ENCODE data around the gene EEFSEC. TPM values are rescaled to one million over a fixed set of nuclear protein-coding genes. Genes with fewer than 3 reads are reported as not detected.

EEFSEC gene
- polyA plus RNA-seq, 1 donor: 17.1 TPM

DNA sequence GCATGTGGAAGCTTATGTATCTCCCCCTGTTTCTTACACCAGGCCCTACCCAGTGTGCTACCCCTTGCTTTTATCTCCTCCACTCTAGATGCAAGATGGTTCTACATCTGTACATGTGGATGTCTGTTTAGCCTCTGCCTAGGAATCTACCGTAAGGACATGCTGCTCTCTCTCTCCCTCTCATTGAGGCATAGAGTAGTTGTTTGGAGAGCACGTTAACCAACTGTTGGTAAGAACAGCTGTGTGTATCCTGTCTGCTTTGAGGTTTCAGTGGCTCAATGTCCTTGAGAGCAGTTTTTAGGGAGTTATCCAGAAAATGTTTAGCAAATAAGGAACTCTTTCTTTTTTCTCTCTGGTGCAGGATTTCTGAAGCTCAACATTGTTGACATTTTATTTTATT is 160.7 kb downstream of the EEFSEC start:
- no peak for DNase-seq (ENCODE audit: low read depth)

DNA sequence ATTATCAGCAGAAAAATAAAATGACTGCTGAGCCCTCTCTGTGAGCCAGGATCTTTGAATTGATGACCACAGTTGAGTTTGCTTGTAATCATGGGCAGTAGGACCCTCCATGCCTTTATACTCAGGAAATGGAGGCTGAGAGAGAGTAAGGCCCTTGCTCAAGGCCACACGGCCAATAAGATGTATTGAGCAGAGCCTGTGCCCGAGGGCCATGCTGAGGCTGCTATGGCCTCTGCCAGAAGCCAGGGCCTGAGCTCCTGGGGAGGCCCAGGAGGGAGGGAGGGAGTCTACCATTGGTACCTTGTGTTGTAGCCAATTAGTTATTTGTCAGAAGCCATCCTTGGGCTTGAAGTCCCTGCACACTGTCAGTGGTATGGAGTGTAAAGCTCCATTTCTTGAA is 162.0 kb downstream of the EEFSEC start:
- DNase-seq (ENCODE audit: low read depth): no peak

DNA sequence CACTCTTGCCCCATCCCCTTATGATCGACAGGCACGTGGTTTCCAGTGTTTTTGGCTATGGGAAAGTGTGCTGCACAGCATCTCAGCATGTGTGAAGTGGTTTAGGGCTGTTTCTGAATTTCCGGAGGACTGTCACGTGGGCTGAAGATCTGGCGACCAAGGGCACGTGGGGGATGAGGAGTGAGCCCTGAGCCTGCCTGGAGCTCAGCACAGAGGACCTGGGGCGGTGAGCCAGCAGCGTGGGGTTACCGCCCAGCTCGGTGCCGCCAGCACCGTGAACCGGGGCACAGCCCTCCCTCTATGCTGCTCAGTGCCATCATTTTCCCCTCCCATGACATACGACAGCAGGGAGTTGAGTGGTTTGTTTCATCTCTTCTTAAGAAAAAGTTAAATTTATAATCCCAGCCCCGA is 163.2 kb downstream of the EEFSEC start:
- DNase-seq (ENCODE audit: low read depth): no peak

DNA sequence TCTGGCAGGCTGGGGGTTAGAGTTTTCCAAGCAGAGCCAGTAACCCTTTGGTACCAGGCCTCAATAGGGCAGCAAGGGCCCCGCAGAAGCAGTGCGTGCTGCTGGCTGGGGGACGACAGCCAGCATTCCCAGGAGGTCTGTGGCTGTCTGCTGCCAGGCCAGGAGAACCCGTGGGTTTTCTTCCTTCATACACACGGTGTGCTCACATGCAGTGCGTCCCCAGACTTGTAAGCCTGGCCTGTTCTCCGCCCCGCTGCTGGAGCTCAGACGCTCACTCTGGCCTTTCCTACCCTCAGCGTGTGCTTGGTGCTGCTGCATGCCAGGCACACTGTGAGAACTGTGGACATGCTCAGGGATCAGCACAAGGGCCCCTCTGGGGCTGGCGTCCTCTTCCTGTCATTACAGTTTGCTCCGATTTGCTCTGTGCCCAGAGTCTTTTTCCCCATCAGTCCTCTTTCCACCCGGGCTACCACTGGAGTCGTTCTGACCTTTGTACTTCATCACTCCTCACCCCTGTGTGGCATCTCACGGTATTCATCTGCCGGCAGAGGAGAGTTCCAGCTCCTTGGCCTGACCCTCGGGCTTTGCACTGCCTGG is 163.9 kb downstream of the EEFSEC start:
- no peak for DNase-seq (ENCODE audit: low read depth)

DNA sequence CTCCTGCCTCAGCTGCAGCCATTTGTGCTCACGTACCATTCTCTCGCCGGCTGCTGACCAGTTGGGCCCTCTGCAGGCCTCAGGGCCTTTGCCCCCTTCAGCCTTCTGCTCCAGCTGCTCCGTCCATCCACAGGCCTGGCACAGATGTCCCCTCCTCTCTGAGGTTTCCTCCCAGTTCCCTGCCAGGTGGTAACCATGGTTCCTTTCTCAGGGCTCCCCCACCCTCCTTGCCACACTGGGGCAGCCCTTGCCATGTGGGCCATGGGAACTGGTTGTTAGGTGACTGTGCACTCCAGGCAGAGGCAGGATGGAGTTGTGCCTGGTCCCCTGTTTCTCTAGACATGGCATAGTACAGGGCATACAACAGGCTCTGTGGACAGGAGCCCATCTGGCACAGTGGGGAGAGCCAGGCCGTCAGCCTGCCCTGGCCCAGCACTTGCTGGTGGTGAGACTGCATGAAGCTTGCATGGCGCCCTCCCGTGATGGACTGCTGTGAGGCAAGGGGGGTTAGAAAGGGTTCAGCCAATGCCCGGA is 164.5 kb downstream of the EEFSEC start:
- DNase-seq (ENCODE audit: low read depth): no peak

DNA sequence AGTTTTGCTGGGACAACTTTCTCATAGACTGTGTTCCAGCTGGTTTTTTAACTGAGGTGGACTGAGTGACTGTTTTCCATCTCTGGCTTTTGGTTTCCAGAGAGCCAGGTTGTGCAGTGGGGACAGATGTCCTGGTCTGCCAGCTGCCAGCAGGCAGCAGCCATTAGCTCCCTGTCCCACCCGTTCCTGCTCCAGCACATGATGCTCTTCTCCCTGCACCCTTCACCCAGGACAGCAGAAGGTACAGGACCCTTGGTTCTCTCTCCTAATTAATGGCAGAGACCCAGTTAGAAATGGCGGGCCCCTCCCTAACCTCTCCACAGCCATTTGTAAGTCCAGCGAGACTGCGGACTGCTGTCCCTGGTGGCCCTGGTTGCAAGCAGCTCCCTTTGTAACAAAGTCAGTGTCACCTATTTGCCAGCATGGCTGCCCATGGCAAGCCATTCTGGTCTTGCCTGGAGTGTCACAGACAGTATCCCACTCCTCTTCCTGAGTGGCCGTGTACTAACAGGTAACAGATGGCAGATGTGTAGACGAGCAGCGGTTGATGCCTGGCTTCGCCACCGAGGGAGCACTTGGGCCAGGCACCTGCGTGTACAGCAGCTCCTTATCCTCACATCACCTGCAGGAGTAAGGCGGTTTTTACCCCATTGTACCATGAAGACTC is 165.1 kb downstream of the EEFSEC start:
- DNase-seq (ENCODE audit: low read depth): no peak

DNA sequence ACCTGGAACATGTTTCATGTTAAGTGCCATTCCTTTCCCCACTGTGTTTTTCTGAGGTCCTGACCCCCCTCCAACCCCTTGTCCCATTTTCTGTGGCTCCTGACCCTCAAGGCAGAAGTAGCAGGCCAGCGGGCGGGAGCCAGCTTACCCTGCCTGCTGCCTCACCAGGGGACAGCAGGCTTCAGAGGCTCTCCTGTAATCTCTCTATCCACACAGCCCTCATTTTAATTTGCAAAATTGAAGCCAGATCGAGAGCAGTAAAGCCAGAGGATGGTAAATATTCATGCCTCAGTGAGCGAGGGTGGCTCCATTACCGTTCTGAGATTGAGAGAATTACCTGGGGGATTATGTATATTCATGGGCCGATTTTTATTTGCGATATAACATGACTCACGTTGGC is 165.8 kb downstream of the EEFSEC start:
- no peak for DNase-seq (ENCODE audit: low read depth)

DNA sequence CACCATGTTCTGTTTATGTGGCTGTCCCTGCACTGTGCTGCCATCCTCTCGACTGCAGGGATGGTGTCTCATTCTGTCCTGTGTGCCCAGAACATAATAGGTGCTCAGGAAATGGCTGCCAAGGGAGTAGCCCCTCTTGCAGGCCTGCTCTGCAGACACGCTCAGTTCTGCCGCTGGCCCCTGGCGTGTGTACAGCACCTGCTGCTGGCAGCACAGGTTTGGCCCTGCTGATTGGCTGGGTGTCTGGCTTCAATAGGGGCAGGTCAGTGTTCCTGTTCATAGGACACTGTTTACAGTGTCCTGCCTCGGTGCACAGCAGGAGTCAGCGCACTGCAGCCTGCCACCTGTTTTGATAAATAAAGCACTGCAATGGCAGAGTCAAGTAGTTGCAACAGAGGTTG is 166.5 kb downstream of the EEFSEC start:
- DNase-seq (ENCODE audit: low read depth): no peak

DNA sequence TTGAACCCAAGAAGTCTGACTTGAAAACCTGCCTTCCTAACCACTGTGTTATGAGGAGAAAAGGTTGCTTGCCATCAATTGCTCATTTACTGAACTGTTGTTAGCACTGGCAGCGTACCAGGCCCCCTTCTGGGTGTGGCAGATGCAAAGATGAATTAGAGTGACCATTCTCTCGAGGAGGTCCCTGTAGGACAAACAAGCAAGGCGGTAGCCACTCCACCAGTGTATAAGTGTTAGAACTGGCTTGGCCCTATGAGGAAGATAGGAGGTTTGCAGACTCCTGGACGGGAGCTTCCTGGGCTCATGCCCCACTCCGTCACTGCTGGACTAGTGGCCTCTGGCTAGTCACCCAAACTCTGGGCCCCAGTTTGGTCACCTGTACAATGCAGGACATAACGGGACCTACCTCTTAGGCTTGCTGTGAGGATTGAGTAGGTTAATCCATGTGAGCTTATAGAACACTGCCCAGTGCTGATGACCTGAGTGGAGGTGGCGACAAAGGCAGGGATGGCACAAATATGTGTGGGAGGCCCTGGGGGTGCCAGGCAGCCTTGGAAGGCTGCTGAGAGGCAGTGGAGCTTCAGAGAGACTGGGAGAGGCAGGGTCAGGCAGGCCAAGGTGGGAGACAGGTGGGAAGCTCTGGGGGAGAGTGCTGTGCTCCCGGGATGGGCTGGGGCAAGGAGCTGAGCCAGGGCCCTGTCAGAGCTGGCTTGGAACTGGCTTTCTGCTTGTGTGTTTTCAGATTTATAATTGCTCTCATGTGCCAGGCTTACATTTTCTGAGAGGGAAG is 167.5 kb downstream of the EEFSEC start:
- no peak for DNase-seq (ENCODE audit: low read depth)

DNA sequence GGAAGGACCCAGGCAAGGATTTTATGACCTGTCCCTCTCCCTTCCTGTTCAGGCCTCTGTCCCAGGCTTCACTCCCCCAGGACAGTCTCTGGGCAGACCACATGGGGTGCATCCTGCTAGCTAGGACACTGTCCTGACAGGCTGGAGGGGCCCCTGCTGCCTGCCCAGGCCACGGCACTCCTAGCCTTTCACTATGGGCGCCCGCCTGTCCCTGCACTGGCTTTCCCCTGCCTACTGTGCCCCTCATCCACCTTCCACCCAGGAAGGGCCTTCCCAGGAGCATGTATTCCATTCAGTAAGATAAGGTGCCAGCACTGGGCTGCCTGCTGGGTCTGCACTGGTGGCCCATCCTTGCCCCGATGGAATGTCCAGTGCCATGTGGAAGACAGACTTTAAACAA is 168.1 kb downstream of the EEFSEC start:
- no peak for DNase-seq (ENCODE audit: low read depth)

DNA sequence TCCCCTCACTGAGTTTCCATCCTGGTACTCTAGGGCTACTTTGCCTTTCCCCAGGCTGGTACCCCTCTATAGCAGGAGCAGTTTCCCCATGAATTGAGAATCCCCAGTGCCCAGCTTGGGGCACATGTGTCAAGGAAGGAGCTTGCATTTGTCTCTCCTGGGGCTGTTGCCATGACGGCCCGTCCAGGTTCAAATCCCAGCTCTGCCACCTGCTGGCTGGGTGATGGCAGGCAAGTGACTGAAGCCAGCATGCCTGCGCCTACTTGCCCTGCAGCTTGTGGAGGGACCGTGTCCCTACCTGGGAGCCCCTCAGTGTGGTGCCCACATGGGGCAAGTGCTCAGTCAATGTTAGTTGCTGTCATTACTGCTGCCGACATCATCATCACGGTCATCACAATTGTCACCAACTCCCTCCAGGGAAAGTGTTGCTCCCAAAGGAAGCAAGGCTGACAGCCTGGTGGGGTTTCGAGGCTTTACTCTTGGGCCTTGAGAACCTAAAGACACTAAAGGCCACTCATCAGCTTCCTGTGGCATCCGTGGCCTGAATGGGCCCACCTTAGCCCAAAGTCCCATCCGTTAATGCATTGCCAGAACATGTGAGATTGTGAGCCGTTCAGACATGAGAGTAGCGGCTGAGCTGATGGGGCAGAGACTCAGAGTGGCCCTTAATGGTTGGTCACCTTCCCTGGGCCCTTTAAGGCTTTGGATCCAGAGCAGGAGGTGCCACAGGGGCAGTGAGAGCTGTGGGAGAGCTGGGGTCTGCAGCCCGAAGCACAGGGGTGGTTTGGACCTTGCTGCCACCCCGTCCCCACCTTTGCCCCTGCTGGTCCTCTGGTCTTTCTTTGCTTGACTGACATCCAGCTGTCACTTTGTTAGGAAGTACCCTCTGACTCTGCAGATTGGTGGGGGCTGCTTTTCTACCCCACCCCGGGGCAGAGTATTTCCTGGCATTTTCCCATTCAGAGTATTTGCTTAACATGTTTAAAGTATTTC is 169.0 kb downstream of the EEFSEC start:
- DNase-seq (ENCODE audit: low read depth): no peak

DNA sequence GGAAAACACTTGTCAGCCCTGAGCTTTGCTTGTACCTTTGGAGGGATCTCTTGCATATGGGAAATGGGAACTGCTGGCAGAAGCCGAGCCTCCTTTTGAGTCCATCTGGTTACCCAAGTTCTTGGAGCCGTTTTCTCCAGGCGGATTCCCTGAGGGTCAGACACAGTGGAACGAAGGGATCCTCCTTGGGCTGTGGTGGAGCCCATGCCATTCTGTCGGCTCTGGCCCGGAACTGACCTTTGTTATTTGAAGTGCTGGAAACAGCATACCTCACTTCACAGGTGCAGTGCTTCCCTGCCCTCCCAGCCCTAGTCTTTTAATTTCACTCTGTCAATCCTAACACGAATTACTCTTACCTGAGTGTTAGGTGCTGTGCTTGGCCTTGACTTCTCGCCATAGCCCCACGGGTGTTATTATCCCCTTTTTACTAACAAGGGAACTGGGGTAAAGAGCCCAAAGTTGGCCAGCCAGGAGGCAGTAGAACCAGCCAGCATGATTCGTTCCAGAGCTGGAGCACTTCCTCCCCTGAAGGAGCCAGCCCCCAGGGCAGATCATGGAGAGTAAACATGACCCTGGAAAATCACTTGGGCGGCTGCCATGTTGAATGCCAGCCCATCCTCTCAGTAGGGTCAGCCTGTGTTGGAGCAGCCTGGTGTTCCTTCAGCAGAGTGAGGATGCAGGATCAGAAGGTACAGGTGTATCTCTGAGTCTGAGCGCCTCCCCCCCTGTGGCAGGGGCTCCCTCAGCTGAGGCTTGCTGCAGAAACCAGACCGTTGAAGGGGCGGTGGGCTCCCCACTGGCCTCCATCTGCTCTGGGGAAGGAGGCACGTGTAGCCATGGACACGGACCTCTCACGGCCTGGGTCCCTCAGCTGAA is 170.2 kb downstream of the EEFSEC start:
- DNase-seq (ENCODE audit: low read depth): no peak

DNA sequence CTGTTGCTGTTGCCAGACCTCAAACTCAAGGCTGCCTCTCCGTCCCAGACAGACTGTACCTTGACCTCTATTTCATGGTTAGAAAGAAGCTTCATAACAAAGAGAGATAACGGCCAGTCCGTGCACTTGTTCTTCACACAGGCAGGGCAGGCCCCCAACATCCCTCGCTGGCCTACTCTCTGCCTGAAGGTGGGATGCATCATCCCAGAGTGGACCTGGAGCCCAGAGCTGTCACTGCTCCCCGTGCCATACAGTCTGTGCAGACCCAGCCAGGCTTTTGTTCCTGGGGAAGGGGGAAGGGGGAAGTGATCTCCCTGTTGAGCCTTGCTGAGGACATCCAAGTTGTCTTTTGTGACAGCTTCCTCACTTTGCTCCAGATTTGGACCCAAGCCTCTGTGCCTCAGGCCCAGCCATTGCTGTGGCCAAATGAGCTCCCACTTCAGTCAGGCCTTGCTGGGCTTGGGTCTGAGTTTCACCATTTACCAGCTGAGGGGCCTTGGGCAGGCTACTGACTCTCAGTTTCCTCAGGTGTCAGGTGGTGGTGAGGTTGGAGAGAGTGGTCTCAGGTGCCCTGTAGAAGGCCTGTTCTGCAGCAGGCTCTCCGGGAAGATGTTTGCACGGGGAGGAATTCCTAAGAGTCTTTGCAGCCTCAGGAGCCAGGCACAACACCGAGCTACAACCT is 171.8 kb downstream of the EEFSEC start:
- no peak for DNase-seq (ENCODE audit: low read depth)

DNA sequence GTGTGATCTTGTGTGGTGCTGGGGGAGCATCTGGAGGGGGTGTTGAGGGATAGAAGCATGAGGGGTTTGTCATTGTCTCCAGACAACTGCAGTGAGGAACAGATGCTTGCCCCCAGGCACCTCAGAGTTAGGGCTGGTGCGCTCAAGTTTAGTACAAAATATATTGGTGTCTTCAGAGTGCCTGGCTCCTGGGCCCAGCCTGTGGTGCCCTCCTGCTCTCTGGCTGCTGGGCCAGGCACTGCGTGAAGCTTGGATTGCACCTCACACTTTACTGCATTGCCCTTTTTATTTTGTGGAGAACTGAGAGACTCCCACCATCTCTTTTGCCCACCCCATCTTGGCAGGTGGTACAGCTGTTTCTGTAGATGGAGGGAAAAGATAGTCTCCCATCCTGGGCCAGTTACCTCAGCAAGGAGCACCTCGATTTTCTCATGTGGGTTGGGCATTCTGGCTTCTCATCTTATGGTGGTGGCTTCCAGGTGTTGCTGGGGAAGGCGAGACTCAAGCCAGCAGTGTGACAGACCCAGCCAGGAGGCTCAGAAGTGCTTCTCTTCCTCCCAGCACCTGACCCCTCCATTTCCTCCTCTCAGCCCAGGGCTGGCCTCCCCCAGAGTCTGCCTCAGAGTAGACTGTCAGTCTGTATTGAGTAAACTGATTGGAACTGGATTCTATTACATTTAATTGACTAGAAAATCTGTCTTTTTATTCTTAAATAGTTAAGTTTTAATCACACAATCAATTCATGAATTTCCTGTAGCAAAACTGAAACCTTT is 173.0 kb downstream of the EEFSEC start:
- no peak for DNase-seq (ENCODE audit: low read depth)

DNA sequence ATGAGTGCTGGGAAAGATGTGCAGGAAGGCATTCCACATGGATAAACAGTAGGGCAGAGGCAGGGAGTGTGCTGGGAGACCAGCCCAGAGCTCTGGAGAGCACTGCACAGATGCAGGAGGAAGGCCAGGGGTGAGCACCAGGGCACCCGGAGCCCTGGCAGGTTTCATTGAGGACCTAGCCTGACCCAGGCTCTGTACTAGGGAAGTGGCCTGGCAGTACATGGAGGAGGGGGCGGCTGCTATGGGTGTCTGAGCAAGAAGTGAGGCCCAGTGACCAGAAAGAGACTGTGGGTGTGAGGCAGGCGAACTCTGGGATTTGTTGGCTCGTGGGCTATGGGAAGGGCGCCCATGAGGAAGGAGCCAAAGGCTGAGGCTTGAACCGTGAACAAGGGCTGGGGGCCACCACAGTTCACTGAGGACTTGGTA is 174.3 kb downstream of the EEFSEC start:
- DNase-seq (ENCODE audit: low read depth): no peak

DNA sequence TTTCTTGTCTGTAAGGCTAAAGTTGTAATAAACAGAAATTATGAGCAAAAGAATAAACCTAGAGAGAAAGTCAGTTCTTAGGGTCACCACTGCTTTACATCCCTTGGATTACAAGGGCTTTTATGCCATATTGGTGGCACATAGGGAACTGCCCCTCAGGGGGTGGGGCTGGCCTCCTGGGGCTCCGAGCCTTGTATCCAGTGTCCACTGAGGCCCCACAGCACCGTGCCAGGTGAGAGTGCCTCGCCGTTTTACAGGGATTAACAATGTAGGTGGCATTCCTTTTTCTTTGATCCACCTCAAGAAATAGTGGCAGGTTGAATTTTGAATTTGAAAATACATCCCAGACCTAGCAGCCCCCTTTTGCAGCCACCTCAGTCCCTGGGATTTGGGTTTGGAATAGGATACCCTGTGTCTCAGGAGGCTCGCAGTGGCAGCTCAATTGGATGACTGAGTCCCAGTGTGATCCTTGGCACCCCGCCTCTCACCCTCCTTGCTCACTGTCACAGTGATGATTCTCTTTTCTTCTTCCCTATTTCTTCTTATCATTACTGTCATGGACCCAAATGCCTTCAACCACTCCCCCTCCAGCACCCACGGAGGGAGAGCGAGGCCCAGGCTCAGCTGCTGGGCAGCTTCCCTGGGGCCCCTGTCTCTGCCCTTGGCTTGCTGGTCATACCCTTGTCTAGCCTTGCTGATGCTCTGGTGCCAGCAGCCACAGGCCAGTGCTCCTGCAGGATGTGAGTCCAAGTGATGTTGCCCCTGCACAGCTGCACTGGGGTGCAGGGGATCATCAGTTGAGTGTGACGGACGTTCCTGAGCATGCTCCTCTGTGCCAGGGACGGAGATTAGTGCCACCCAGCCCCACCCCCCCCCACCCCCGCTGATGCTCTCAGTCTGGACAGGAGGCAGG is 175.5 kb downstream of the EEFSEC start:
- no peak for DNase-seq (ENCODE audit: low read depth)

DNA sequence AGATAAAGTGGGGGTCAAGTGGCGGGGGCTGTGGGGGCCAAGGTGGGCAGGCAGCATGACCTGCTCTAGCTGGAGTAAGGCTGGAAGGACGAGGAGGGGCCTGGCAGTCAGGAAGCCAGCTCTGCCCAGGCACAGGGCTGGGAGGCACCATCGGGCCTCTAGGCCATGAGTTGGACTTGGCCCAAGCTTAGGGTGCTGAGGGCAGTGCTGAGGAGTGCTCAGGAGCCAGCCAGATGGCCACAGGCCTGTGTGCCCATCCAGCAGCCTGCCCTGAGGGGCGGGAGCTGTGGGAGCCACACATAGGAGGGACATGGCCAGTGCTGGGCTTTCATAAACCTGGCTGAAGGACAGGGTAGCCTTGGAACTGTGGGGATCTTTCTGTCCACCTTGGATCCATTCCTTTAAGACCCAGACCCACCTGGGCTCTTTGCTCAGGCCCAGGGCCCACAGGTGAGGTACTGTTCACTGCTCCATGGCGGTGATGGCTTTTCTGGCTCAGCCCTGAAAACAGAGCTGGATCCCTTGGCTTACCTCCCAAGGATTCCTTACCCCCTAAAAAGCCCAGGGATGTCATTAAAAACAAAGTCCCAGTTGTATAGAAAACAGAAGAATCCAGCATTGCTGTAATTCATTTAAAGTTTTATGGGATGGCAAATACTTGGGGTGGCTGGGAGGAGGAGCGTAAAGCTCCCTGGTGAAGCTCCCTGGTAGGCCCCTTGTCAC is 176.4 kb downstream of the EEFSEC start:
- DNase-seq (ENCODE audit: low read depth): no peak

All from forelimb muscle (tissue), 1 donor.